HG03442 (cell line): ENCODE results near the gene ZNG1E.
"Not testable (repeated sequence)": the region's sequence is repeated elsewhere in the genome, so short reads cannot be mapped to it uniquely, and the experiment has no call there.

Experiments
- ATAC-seq: cut with Tn5 transposase; IDR thresholded peaks from one replicate; pipeline ENCODE4 v1.9.1; 2021; ENCODE audit warnings: mild to moderate bottlenecking, moderate library complexity; ENCODE audit not compliant: unreplicated experiment

ZNG1E gene

DNA sequence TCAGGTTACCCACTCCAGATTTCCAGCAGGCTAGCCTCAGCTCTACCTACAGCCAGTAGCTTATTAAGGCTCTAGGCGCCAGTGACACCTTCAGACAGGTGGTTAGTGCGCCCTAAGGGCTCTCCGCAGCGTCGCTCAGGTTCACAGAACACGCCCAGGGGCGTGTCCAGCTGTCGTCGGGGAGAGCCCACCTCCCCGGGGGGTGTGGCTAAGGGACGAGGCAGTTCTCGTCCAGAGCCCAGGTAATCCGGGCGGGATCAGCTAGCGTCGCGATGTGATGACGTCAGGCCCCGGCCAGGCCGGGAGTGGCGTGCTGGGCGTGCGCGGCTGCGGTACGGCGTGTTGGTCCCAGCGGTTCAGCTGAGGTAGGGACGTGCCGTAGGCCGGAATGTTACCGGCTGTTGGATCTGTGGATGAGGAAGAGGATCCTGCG, at the start of gene ZNG1E:
Gene ZNG1E, plus strand, starts transcription at position 340 of the 433 bp plus-strand sequence. Its CDS starts 49 bp downstream, at position 389.
- ATAC-seq, result not testable (repeated sequence)

DNA sequence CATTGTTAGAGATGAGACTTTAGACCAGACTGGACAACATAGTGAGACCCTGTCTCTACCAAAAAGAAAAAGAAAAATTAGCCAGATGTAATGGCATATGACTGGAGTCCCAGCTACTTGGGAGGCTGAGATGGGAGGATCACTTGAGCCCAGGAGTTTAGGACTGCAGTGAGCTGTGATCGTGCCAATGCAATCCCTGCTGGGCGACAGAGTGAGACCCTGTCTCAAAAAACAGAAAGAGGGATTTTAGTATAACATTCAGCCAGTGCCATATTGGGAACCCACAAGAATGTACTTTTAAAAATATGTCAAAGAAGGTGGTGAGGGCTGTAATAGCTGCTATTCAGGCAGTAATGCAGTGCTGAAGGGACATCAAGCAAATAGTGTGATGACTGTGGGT, 2.1 kb upstream of the ZNG1E start:
- ATAC-seq, result not testable (repeated sequence)

DNA sequence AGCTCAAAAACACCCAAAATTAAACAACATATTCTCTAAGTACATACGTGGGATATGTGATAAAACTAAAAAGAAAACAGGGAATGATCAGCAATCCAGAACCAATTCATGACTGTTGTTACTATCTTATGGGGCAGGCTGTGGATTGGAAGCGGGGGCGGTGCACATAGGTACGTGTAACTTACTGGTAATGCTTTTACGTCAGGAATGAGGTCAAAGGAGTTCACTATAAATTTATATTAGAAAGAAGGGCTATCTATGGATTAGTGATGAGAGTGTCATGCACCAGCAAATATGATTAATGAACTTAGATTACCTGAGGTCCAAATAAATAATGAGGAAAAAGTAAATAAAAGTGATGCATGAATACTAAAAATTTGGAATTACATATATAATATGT, 710 bp upstream of the ZNG1E start:
- ATAC-seq, result not testable (repeated sequence)

DNA sequence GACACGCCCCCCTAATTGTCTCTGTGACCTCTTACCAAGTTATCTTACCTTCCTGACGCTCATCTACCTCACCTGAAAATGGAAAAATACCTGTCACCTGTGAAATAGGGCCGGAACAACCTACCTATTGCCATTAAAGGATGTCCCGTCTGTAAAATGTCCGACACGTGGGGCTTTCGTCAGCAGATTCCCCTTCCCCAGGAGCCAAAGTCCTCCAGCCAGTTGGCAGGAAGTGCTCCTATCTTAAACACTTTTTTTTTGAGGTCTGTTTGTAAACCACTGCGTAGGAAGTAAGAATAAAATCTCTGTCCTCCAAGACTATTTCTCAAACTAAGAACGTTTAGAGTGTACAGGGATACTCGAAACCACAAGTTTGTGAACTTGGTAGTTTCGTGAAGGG, 661 bp downstream of the ZNG1E start:
- ATAC-seq, result not testable (repeated sequence)

DNA sequence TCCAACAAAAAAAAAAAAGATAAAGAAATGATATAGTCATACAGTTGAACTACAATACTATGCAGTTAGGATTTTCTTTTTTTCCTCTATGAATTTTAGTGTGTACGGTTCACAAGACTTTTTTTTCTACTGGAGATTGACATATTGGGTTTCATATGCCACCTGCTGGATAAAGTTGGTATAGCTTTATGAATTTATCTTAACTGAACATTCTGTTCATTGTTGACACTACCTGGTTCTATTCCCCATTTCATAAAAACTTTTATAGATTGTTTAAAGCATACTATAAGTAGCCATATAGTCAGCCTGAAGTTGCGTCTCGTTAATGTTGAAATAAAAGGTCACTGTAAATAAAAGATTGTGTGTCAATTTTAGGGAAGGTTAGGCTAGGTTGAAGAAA, 2.8 kb downstream of the ZNG1E start:
- not testable (repeated sequence) for ATAC-seq

DNA sequence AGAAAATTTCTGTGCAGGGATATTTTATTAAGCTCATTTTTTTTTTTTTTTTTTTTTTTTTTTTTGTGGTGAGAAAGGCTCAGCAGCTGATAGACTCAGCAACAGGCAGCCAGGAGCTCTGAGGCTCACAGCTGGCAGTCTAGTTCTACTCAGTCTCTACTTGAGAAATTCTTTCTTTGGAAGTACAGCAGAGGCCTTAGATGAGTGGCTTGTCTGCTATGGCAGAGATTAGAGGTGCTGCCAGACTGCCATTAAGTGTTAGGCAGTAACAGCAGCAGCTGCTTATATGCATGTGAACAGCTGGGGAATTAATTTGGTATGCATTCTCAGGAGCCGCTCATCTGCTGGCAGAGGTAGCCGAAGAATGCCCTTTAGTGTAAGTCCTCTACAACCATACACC, 27.8 kb downstream of the ZNG1E start:
- ATAC-seq, result not testable (repeated sequence)

DNA sequence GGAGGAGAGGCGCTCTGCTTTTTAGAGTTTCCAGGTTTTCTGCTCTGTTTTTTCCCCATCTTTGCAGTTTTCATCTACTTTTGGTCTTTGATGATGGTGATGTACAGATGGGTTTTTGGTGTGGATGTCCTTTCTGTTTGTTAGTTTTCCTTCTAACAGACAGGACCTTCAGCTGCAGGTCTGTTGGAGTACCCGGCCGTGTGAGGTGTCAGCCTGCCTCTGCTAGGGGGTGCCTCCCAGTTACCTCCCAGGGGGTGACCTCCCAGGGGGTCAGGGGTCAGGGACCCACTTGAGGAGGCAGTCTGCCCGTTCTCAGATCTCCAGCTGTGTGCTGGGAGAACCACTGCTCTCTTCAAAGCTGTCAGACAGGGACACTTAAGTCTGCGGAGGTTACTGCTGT, 38.7 kb downstream of the ZNG1E start:
- not testable (repeated sequence) for ATAC-seq

DNA sequence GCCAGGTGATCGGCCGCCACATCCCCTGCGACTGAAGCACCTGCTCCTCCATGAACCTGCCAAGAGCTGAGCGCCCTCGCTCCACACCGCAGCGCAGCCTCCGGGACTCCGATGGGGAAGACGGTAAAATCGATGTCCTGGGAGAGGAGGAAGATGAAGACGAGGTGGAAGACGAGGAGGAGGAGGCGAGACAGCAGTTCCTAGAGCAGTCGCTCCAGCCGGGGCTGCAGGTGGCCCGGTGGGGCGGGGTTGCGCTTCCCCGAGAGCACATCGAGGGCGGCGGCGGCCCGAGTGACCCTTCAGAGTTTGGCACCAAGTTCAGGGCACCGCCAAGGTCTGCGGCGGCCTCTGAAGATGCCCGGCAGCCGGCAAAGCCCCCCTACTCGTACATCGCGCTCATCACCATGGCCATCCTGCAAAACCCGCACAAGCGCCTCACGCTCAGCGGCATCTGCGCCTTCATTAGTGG, 61.4 kb downstream of the ZNG1E start, which contains the start of gene FOXD4L4:
Gene FOXD4L4, plus strand, starts transcription at position 51 of the 469 bp plus-strand sequence. Its CDS starts 0 bp downstream, at position 51.
- not testable (repeated sequence) for ATAC-seq

DNA sequence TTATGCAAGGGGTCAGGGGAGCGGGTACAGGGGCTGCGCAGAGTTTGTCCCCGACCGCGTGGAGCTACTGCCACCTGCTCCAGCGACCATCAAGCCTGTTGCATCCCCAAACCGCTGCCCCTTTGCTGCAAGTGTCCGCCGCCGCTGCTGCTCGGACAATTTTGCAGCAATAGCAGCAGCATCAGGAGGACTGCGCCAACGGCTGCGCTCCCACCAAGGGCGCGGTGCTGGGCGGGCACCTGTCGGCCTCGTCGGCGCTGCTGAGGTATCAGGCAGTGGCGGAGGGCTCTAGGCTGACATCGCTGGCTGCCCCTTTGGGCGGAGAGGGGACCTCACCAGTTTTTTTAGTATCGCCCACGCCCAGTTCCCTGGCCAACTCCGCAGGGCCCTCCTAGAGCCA, 62.4 kb downstream of the ZNG1E start:
- not testable (repeated sequence) for ATAC-seq
